MM.1S (cell line): ENCODE data around the gene AADAC.

Experiments used
- EZH2phosphoT487 ChIP-seq: fragments of 300-600 bp; sonication (generic); IDR thresholded peaks from 2 replicates; pipeline ENCODE4 v1.6.1; 2018; ENCODE audit warnings: antibody characterized with exemption, low read length
- TF ChIP-seq, protein P1 (sequence below): fragments of 300-600 bp; sonication (generic); IDR thresholded peaks from 2 replicates; pipeline ENCODE4 v1.5.1; 2016; ENCODE audit warnings: antibody characterized with exemption, low read length, mixed read lengths

- TF ChIP-seq, protein P1, sequence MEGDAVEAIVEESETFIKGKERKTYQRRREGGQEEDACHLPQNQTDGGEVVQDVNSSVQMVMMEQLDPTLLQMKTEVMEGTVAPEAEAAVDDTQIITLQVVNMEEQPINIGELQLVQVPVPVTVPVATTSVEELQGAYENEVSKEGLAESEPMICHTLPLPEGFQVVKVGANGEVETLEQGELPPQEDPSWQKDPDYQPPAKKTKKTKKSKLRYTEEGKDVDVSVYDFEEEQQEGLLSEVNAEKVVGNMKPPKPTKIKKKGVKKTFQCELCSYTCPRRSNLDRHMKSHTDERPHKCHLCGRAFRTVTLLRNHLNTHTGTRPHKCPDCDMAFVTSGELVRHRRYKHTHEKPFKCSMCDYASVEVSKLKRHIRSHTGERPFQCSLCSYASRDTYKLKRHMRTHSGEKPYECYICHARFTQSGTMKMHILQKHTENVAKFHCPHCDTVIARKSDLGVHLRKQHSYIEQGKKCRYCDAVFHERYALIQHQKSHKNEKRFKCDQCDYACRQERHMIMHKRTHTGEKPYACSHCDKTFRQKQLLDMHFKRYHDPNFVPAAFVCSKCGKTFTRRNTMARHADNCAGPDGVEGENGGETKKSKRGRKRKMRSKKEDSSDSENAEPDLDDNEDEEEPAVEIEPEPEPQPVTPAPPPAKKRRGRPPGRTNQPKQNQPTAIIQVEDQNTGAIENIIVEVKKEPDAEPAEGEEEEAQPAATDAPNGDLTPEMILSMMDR = no peak
- no peak for TF ChIP-seq EZH2phosphoT487
Observed at GRCh38 chr3:151776259-151776740, 37.6 kb upstream of the AADAC start.
